ENCODE results near the gene TMEM272.
"Not testable (repeated sequence)": the region's sequence is repeated elsewhere in the genome, so short reads cannot be mapped to it uniquely, and the experiment has no call there.

Gene TMEM272

DNA sequence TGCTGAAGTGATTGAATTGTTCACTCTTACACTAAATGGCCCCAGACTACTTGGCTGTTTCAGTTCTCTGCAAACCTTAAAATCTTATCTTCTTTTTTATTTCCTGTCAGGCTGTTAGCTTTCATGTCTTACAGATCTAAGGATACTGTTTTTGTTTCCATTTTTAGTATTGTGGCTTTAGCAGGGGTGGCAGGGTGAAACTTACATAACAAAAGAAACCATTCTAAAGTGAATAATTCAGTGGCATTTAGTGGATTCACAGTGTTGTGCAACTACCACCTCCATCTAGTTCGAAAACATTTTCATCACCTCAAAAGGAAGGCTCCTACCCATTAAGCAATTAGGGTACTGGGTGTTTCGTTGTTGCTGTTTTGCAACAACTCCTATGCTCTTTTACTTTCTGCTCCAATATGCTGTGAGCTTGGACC is 19.8 kb downstream of the TMEM272 start:
- no peak for DNase-seq (ENCODE audit: low read depth in 2 of 2)

DNA sequence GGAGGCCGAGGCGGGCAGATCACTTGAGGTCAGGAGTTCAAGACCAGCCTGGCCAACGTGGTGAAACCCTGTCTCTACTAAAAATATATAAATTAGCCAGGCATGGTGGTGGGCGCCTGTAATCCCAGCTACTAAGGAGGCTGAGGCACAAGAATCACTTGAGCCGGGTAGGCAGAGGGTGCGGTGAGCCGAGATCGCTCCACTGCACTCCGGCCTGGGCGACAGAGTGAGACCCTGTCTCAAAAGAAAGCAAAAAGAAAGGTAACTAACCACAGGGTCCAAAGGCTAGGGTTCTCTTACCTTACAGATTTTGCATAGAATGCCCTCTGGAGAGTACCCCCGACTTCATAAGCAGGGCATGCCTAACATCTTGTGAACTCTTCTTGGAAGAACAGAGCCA is 20.3 kb downstream of the TMEM272 start:
- DNase-seq (ENCODE audit: low read depth in 2 of 2) = not testable (repeated sequence)

DNA sequence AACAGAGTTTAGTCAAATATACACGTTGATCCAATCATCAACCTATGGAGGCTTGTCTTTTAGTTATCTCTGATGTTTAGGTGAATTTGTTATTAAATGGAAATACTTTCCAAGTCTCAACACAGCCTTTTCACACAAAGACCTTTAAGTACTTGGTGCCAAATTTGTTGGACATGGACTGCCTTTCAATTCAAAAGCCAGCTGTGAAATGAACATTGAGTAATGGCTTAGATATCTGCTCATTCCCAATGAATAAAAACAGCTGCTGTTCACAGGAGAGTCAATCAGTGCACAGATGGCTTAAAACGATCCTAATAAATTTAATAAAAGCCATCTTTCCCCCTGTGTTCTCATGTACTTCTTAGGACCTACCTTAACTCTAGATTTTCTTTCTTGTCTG is 21.1 kb downstream of the TMEM272 start:
- no peak for DNase-seq (ENCODE audit: low read depth in 2 of 2)

DNA sequence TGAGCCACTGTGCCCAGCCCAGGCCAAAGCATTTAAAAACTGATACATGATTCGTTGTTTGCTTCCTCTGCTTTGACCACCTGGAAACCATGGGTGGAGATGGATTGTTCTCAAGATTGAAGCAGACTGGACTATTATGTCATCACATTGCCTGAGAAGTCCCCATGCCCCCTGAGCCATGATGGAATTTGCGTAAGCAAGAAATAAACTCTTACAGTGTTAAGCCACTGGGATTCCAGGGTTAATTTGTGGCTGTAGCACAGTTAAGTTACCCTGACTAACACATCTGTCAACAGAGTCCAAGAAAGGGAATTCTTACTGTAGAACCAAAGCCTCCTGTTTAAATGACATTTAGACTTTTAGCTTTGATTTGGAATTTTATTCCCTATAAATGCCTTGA is 21.6 kb downstream of the TMEM272 start:
- no peak for DNase-seq (ENCODE audit: low read depth in 2 of 2)

DNA sequence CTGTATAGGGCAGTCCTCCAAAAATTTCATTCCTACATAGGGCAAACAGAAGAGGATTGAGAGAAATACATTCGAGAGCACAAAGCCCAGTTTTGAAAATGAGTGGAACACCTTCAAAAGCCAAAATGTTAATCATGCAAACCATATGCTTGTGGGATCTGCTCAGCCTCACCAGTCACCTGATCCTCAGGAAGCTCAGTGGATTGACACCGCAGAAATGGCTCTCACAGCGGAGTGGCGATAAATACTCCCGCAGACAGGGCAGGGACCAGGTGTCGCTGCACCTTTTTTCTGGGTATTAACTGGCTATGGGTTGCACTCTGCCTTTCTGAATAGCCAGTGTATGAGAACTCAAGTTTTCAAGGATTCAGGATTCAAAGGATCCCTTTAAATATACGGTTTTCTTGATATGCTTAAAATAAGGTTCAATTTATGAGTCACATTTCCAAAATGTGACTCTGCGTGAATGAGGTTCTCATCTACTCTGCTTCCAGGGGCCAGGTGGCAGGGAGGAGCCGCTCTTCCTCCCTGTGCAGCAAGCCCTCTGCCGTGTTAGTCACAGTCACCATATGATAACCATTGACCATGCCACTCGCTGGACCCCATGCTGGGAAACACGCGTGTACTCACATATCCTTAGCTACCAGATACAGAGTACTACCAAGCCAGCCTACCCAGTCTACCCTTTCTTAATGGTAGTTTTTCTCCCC is 22.7 kb downstream of the TMEM272 start:
- no peak for DNase-seq (ENCODE audit: low read depth in 2 of 2)

DNA sequence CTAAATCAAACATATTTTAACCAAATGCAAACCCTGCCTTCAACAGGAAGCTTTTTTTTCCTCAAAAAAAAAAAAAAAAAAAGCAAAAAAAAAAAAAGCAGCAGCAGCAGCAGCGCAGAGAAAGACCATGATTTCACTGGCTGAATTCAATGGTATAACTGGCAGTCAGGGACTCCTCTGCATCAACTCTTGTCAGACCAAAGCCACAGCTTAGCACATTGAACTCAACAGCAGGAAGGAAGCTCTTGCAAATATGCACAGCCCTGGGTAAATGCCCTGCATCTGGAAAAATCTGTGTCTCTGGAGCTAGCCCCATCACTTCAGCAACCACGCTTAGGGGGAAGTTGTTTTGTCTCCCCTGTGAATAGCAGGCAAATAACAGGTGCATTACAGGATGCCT is 23.4 kb downstream of the TMEM272 start:
- DNase-seq (ENCODE audit: low read depth in 2 of 2) = no peak

DNA sequence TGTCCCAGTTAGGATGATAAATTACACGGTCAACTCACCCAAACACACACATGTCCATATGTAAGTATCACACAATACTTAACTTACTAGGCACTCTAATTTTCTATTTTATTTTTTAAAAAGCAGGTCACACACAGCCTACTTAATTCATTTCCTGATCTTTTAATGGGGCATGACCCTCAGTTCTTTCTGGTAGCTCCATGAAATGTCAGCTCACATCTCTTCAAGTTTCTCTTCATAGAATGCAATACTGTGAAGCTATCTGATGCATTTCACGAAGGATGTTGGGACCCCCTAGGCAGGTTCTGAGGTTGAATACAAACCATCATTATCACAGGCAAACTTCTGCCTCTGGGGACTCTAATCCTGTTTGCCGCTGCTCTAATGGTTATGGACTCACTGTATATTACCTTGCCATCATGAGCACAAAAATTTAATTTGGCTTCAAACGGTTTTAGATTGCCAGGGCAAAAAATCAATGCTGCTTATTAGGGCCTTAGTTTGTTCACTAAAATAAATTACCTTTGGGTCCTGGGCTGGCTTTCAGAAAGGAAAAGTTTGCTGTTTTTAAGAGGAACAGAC is 24.9 kb downstream of the TMEM272 start:
- DNase-seq (ENCODE audit: low read depth in 2 of 2) = no peak

DNA sequence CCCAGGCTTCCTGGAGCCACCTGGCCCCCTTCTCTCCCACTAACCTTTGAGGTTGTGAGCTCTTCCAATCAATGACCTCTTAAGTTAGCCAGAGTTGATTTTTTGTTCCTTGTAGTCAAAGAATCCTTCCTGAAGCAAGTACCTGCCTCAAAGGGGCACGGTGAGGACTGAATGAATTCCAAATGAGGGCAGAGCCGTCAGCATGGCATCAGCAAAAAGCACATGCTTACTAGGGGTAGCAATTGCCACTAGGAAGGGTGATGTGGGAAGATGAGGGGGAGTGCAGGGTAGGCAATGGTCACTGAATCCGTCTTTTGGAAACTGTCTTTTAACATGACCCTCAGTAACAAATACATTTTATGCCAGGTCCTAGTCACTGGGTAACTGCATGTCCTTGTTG is 25.4 kb downstream of the TMEM272 start:
- no peak for DNase-seq (ENCODE audit: low read depth in 2 of 2)

DNA sequence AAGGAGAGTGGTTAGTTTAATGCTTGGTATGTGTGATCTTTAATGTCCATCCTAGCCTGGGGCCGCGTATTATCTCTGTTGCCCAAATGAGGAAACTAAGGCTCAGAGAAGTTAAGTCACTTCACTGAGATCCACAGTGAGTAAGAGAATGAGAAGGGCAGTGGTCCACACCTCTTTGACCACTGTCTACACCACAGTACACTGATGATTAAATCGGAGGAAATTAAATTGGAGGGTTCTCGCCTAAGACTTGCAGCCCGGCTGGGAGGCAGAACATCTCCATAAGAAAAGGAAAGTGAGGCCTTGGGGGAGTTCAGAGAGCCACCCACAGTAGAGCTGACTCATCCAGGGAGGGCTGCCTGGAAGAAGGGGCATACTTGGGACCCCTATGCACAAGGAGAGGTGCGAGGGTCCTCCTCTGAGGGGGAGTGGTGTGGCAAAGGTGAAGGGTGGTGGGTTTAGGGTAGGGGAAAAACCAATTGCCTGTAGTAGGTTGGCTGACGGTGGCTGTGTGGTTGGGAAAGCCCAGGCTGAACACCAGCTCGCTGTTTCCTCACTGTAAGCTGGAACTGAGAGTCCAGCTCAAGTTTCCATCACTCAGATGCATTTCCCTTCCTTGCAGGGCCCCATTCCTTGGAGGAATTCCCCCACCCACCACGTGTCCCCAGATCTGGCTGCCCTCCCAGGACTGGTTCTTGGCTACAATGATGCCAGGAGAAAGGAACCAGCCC is 26.0 kb downstream of the TMEM272 start:
- no peak for DNase-seq (ENCODE audit: low read depth in 2 of 2)

DNA sequence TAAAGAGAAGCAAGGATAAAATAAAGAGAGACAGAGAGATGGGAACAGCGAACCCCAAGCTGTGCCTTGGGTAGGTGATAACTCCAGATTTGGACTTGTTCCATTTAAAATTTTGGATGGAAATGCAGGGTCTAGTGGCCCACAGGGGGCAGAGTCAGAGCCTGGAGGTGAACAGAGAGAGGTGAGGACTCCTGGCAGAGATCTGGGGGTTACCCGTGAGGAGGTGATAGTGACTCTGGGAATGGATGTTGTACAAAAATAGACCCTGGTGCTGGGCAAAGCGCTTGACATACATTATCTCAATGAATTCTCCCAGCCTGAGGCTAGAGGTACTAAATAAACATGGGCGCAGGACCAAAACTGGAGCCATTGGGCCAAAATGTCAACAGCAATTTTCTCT is 26.7 kb downstream of the TMEM272 start:
- DNase-seq (ENCODE audit: low read depth in 2 of 2) = no peak

DNA sequence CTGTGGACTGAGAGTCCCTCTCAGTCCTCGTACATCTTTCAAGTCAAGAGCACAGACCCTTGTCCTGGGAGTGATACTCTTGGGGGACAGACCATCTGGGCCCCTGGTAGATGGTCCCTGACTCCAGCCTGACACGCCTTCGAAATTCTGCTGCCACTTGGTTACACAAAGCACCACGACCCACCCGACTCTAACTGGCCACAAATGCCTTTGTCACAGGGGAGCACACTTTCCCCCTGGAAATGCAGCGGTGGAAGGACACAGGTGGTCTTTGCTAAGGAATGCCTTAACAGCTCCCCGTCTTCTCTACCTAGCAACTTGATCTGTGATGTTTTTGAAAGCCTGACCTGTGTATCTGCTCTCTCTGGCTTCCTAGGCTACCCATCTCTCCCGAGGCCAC is 27.3 kb downstream of the TMEM272 start:
- no peak for DNase-seq (ENCODE audit: low read depth in 2 of 2)

DNA sequence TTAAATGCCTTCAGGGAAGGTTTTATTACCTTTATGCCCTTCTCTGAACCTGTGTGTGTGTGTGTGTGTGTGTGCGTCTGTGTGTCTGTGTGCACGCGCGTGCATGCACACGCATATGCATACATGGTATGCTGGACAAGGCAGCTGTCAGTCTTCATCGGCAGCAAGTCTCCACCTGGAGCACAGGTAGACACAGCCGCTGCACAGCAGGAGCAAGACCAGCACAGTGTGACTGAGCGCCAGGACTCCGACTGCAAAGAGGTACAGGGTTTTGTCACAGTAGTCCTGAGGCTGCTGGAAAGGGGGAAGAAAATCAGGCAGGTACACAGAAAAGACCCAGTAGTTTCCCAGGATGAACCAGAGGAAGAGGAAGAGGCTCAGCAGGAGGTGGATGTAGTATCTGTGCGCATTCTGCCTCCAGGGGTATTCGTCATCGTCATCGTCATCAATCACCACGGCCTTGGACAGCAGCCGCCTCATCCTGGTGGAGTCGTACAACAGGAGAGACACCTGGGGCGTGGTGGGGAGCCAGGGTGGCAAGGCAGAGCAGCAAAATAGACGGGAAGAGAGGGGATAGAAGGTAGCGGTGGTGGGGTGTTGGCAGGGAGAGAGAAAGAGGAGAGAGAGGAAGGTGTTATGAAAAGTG is 28.2 kb downstream of the TMEM272 start:
- DNase-seq (ENCODE audit: low read depth in 2 of 2) = no peak

DNA sequence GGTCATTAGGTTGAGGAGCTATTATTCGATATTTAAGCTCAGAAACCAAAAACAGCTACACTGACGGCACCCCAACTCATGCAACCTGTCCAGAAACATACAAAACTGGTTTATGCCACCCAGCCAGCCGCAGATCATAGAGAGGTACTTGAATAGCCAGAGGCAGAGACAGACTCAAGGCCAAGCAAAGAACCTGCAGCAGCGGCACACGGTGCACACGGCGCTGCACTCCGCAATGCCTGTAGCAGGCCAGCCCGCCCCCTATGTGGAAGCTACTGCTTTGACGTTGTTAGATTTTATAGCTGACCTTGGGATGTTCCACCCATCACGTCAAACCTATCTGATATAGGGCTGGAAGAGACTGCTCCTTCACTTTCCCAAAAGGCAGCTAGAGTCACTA is 29.1 kb downstream of the TMEM272 start:
- no peak for DNase-seq (ENCODE audit: low read depth in 2 of 2)

DNA sequence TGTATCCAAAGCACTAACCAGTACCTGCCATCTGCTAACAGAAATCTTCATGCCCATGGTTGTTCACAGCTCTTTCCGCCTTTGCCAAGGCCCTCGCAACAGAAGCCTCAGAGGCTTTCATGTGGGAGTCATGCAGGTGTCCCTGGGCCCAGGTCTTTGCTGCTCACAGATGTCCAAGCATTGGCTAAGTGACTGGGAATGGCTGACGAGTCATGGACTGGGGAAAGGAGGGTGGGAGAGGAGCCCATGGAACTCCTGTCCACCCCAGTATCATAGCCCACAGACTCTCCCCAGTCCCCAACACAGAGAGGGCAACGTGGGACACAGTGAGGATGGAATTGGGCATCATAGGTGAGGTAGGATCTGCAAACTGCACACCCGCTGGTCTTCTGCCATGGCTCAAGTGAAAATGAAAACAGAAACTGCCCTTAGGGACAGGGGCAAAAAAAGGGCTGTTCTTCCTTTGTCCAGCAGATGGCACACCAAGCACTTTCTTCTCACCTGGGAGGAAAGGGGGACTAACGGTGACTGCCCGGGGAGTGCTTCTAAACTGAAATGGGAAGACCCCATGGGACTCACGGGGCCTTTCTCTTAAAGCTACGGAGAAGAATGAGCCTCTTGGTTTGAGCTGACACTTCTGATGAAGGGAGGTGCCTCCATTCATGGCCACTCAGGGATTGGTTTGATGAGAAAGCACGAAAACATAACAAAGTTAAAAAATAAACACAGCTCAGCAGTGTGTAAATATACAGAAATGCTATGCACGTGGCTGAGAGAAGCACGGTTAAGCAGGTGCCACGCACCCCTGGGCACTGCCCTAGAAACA is 29.9 kb downstream of the TMEM272 start:
- DNase-seq (ENCODE audit: low read depth in 2 of 2) = peak; percentile 34 to 62

DNA sequence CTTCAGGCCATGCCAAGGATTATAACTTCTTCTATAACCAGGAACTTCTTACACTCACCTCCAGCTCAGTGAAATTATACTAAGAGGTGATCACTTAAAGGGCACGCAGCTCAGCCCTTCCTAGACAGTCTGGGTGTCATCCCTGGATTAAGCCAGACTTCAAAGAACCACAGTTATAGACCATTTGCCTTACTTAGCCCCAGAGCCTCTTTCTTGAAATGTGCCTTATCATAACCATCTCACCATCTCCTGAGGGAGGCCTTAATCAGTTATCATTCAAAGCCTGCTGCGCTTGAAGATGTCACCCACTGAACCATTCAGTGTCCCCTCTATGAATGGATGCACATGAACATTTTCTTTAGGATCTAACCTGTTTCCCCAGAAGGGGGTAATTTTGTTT is 30.9 kb downstream of the TMEM272 start:
- no peak for DNase-seq (ENCODE audit: low read depth in 2 of 2)

DNA sequence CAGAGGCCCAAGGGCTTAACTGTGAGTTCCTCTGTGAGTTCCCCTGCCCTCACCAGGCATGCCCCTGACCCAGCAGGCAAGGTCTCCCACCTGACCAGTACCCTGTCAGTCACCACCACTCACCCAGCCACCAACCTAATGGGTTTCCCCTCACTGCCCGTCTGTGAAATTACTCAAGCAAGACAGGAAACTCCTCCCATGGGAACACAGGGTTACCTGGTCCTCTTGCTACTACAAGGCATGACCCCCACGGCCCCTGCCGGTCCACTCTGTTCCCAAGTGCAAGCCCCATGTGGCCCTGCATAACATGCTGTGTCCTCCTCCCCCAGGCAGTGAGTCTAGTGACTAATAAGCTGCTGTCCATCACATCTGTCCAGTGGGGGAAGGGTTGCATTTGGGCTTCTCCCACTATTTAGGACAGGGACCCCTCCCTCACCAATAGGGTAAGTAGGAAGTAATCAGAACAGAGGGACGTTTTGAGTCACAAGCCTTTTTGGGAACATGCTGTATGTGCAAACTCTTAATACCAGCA is 33.0 kb downstream of the TMEM272 start:
- no peak for DNase-seq (ENCODE audit: low read depth in 2 of 2)

DNA sequence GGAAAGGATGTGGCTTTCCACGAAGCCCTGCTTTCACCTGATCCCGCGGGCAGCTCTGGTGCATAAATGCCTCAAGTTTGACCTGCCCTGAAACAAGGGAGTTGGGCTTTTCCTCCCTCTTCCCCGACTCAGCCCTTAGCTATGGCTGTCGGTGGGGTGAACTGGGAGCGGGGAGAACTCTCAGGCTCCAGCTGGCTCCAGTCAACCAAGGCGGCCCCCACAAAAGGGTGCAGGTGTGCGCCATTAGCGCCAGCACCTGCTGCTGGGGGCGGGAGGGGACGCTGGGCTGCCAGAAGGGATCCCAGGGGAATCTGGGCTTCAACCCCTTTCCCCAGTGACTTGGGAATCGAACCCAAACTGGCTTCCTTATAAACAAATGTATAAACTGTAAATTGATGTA is 33.9 kb downstream of the TMEM272 start:
- no peak for DNase-seq (ENCODE audit: low read depth in 2 of 2)

DNA sequence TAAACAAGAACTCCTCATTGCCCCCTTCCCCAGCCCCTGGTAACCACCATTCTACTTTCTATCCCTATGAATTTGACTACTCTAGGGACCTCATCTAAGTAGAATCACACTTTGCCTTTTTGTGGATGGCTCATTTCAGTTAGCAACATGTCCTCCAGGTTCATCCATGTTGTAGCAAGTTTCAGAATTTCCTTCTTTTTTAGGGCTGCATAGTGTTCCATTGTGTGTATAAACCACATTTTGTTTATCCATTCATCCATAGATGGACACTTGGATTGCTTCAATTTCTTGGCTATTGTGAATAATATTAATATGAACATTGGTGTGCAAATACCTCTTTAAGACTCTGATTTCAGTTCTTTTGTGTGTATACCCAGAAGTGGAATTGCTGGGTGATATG is 36.2 kb downstream of the TMEM272 start:
- no peak for DNase-seq (ENCODE audit: low read depth in 2 of 2)

DNA sequence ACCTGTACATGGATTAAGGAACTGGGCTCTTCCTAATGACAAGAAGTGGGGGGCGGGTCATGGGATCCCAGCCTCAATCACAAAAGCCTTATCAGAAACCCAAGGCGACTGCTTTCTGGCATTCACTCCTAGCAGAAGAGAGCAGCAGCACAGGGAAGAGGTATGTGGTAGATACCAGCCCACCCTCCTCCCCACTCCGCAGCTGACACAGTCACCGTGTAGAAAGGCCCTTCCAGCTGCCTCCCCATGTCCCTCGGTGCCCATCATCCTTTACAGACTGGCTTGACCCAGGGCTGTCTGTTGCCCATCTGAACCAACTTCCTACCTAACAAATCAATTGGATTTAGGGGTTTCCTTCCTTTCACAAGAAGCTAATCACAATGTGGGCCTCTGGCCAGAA is 37.9 kb downstream of the TMEM272 start:
- no peak for DNase-seq (ENCODE audit: low read depth in 2 of 2)

DNA sequence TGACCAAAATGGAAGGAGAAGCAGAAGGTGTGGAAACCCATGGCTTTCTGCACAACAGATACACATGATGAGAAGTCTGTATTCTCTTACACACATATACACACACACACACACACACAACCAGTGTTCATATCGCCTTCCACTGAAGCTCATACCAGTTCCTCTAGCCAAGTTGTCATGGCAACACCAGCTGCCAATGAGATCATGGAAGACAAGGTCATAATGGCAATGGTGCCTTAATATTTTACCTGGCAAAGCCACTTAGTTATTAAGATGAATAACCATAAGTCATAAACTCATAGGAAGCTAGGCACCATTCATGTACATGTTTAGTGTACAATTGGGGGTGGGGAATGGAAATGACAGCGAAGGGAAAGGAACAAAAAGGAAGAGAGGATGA is 38.4 kb downstream of the TMEM272 start:
- DNase-seq (ENCODE audit: low read depth in 2 of 2) = no peak

DNA sequence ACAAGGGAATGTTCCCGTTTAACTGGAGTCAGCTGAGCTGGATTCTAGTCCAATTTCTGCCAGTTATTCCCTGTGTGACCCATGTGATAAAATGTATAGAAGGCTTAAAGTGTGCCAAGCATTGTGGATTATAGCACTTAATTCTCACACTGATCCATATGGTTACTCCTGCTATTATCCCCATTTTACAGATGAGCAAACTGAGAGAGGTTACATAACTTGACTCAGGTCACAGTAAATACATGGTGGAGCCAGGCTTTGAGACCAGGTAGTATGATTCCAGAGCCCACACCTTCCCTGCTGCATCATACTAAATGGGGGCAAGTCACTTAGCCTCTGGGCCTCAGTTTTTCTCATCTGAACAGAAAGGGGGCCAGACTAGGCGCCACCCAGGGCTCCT is 39.1 kb downstream of the TMEM272 start:
- no peak for DNase-seq (ENCODE audit: low read depth in 2 of 2)

DNA sequence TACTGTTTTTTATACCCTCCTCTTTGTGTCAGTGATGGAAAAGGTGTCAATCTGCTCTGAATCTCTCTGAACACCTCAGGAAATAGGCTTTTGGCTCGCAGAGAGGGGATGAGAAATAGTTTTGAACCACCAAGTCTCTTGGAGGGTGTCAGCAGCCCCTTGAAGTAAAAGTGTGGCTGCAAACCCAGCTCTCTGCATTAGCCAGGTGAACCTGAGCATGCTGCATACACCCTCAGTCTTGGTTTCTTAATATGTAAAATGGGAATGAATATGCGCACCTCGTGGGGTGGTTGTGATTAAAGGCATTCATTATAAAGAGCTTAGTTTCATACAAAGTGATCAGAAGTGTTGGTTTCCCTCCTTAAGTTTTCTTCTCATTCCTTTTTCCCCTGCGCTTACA is 39.7 kb downstream of the TMEM272 start:
- no peak for DNase-seq (ENCODE audit: low read depth in 2 of 2)
